Skeletal muscle tissue (tissue), 4 donors: Measurements from ENCODE around the gene SCAMP1. TPM values are rescaled to one million over a fixed set of nuclear protein-coding genes. Genes with fewer than 3 reads are reported as not detected.
"Not testable (repeated sequence)": the region's sequence is repeated elsewhere in the genome, so short reads cannot be mapped to it uniquely, and the experiment has no call there.

Source experiments
- H3K27ac ChIP-seq: one replicate; pipeline ENCODE4 v1.7.0; 2013; ENCODE audit warnings: mild to moderate bottlenecking, low read depth, low read length, inconsistent platforms
- H3K27me3 ChIP-seq, 3 donors: one replicate each; pipeline ENCODE4 v1.7.0; 2013; ENCODE audit warnings: low read length in 3 of 3; ENCODE audit not compliant: control insufficient read depth in 3 of 3, insufficient read depth in 3 of 3
- H3K36me3 ChIP-seq, 3 donors: one replicate each; pipeline ENCODE4 v1.7.0; 2013; ENCODE audit warnings: low read length in 3 of 3; ENCODE audit not compliant: control insufficient read depth in 3 of 3, insufficient read depth in 3 of 3
- H3K4me1 ChIP-seq, 3 donors: one replicate each; pipeline ENCODE4 v1.7.0; 2013; ENCODE audit warnings: low read length in 3 of 3, mild to moderate bottlenecking in 3 of 3; ENCODE audit not compliant: control insufficient read depth in 3 of 3, insufficient read depth in 3 of 3
- H3K4me3 ChIP-seq, 3 donors: one replicate each; pipeline ENCODE4 v1.7.0; 2013; ENCODE audit warnings: low read length in 3 of 3
- H3K9ac ChIP-seq, 3 donors: one replicate each; pipeline ENCODE4 v1.7.0; 2013; ENCODE audit warnings: low read length in 3 of 3, mild to moderate bottlenecking in 3 of 3, moderate library complexity in 2 of 3, low read depth in 1 of 3
- H3K9me3 ChIP-seq, 3 donors: one replicate each; pipeline ENCODE4 v1.7.0; 2013; ENCODE audit warnings: low read length in 3 of 3; ENCODE audit not compliant: control insufficient read depth in 3 of 3
- total RNA-seq: library from RNA; depleted of rRNA; stranded (reverse); fragments of >200 nt; gene quantifications from one replicate; pipeline ENCODE4 v1.2.3, GENCODE V29; 2014
- donor health status: Osteomylitis.

Gene SCAMP1
- total RNA-seq, 1 donor from 2014 or later, result 45.4 TPM

DNA sequence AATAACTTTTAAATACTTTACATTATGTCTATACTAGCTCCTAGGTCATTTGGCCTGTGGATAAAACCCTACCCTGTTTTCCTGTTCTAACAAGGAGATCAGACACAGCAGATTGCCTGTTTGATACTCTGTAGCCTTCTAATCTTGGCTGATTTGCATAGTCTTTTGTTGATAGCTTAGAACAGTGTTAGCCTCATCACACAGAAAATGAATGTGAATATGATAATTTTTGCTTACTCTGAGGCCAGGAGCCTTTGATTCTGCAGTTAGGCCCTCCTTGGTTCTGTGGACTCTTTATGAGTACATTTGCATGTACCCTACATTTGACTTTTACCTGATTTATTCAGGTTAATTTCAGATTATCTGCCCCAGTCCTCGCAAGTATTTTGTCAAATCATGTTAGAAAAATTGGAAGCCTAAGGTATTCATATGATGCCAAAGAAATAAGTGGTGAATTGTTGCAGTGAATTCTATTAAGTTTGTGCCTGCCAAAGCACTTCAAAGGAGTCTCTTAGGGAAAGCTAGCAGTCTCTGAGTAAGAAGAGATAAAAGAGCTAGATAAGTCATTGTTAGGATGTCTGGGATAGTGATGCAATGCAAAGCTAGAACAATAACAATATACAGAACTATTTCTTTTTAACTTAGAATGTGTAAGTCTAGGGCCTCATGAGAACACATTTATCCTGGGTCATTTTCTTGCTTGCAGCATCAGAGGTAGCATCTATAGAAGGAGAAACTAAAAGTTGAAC is 56.4 kb downstream of the SCAMP1 start:
- no peaks in the 10 kb centered on the region for H3K27me3 ChIP-seq
- H3K4me3 ChIP-seq, result no peak overlapping the region
- no peak overlapping the region for H3K27ac ChIP-seq
- H3K4me1 ChIP-seq, result no peaks in the 10 kb centered on the region
- peaks cover 0 to 17% (median 16%) of the 10 kb centered on the region in 3 donors for H3K36me3 ChIP-seq
- no peaks in the 10 kb centered on the region for H3K9me3 ChIP-seq
- H3K9ac ChIP-seq, result no peak overlapping the region

DNA sequence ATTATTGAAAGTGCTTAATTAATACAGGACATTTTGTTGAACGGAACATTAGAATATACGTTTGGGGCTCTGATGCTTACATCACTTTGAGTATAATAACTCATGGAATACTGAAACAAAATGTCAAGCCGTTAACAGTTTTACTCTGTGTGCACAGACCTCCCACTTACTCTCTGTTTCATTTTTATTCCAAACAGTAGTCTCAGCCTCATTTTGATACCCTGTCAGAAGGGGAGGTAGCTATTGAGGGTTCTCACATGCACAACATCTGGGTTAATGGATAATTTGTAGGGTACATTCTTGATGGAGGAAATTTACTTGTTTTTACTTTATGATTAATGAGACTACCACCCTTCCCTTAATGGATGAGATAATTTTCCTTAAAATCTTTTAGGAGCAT is 59.0 kb downstream of the SCAMP1 start:
- no peaks in the 10 kb centered on the region for H3K27me3 ChIP-seq
- no peak overlapping the region for H3K4me3 ChIP-seq
- H3K9ac ChIP-seq, result no peak overlapping the region
- no peak overlapping the region for H3K27ac ChIP-seq
- peaks cover 0 to 20% (median 17%) of the 10 kb centered on the region in 3 donors for H3K36me3 ChIP-seq
- no peaks in the 10 kb centered on the region for H3K4me1 ChIP-seq
- H3K9me3 ChIP-seq, result no peaks in the 10 kb centered on the region

DNA sequence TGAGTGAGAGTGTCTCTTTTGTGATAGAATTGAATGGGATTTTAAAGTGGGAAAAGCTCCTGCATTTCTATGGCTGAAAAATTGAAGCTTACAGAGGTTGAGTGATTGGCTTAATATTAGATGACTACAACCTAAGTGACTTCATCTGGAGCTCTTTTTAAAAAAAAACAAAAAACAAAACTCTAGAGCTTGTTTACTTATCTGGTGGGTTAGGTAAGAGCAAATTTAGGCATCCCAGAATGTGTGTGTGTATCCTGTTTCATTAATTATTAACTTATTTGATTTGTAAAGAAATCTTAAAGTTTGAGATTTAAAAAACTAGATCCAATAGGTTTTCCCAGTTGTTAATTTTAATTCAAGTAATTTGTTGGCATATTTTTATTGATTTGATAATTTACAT is 60.1 kb downstream of the SCAMP1 start:
- H3K27ac ChIP-seq, result no peak overlapping the region
- no peaks in the 10 kb centered on the region for H3K9me3 ChIP-seq
- H3K36me3 ChIP-seq, result peaks cover 0 to 22% (median 17%) of the 10 kb centered on the region in 3 donors
- H3K4me3 ChIP-seq, result no peak overlapping the region
- H3K9ac ChIP-seq, result no peak overlapping the region
- H3K4me1 ChIP-seq, result no peaks in the 10 kb centered on the region
- no peaks in the 10 kb centered on the region for H3K27me3 ChIP-seq

DNA sequence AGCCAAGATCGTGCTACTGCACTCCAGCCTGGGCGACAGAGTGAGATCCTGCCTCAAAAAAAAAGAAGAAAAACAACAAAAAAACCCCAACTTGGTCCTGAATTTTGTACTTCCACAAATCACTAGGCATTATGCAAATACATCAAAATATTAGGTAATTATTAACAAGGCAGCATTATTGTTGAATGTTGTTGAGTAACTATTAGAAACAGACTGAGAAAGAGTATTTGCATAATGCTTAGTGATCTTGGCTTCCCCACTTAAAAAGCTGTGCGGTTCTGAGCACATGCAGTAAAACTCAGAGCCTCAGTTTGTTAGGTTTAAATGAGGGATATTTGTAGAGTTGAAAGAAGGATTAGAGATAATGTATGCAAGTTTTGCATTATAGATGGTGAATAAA is 64.2 kb downstream of the SCAMP1 start:
- Histone ChIP-seq H3K27ac (no peak overlapping the region), H3K4me1 (no peaks in the 10 kb centered on the region), H3K36me3 (peaks cover 0 to 16% (median 5%) of the 10 kb centered on the region in 3 donors), H3K27me3 (no peaks in the 10 kb centered on the region), H3K9ac (no peak overlapping the region), H3K4me3 (no peak overlapping the region), H3K9me3 (no peaks in the 10 kb centered on the region)

DNA sequence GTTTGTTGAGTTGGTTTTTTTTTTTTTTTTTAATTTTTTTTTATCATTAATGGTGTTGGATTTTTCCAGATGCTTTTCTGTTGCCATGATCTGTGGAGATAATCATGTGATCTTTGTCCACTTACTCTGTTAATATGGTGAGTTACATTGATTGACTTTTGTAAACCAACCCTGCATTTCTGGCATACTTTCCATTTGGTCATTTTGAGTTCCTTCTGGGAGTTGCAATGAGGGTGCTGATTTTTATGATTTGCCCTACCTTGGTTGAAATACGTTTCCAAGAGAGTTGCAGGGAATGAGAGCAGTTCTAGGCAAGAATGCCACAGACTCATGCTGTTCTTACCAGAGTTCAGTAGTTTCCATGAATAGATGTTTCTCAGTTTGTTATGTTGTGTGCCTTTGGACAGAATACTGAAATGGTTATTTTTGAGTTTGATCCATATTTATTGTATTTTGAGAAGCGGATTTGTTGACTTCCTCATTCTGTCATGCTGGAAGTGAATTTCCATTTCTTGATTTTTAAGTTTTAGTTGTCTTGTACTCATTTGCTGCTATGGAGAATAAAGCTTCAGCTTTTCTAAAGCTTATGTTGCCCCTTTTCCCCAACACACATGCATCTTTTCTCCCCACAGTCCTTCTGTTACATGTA is 69.0 kb downstream of the SCAMP1 start:
- Histone ChIP-seq H3K36me3 (peaks cover 0 to 8% (median 0%) of the 10 kb centered on the region in 3 donors), H3K4me3 (no peak overlapping the region), H3K27ac (no peak overlapping the region), H3K4me1 (no peaks in the 10 kb centered on the region), H3K9me3 (no peaks in the 10 kb centered on the region), H3K27me3 (no peaks in the 10 kb centered on the region), H3K9ac (no peak overlapping the region)

DNA sequence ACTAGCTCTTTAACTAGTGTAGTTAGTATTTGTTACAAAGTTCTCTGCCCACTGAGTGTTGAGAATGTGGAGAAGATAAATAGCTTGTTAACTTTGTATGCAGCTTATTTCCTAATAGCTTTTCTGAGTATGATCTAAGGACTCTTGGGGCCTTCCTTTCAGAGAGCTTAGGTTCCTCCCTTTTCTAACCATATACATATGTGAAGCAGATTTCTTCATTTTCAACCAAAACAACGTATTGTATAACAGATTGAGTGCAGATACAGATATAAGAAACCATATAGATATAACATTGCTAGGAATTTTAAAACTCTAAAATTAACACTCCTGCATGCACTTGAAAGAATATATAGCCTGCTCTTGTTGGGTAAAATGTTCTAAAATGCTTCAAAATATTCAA is 70.4 kb downstream of the SCAMP1 start:
- Histone ChIP-seq H3K4me1 (no peaks in the 10 kb centered on the region), H3K27ac (no peak overlapping the region), H3K9me3 (no peaks in the 10 kb centered on the region), H3K27me3 (no peaks in the 10 kb centered on the region), H3K4me3 (no peak overlapping the region), H3K9ac (no peak overlapping the region), H3K36me3 (peaks cover 0 to 7% (median 0%) of the 10 kb centered on the region in 3 donors)

DNA sequence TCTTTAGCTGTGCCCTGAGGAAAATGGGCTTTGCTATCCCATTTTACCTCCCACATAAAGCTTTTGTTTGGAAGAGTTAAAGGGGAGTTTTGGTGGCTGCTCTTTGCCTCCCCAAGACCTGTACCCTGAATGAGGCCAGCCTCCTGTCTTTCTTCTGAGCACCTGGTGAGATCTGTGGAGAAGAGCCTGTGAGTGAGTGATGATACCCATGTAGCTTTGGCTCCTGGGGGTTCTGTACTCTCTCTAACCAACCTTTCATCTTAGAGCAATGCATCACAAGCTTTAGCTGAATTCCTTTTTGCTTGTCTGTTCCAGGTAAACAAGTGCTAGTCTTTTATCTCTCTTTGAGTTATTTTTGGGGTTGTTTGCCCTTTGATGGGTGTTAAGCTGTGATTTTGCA is 73.6 kb downstream of the SCAMP1 start:
- H3K27ac ChIP-seq, result no peak overlapping the region
- no peak overlapping the region for H3K4me3 ChIP-seq
- peaks cover 0 to 2% (median 0%) of the 10 kb centered on the region in 3 donors for H3K36me3 ChIP-seq
- H3K27me3 ChIP-seq, result no peaks in the 10 kb centered on the region
- no peaks in the 10 kb centered on the region for H3K4me1 ChIP-seq
- H3K9ac ChIP-seq, result no peak overlapping the region
- H3K9me3 ChIP-seq, result no peaks in the 10 kb centered on the region

DNA sequence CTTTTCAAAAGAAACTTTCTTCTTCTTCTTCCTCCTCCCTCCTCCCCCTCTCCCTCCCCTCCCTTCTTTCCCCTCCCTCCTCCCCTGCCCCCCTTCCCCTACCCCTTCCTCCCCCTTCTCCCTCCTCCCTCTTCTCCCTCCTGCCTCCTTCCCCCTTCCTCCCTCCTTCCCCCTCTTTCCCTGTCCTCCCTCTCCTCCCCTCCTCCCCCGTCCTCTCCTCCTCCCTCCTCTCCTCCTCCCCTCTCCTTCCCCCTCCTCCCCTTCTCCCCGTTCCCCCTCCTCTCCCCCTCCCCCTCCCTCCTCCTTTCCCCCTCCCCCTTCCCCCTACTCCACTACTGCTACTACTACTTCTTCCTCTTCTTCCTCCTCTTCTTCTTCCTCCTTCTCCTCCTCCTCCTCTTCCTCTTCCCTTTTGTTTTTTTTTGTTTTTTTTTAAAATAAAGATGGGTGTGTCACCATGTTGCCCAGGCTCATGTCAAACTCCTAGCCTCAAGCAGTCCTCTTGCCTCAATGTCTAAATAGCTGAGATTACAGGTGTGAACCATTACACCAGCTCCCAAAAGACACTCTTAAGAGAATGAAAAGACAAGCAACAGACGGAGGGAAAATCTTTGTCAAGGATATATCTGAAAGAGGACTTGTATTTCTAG is 87.5 kb downstream of the SCAMP1 start:
- Histone ChIP-seq H3K9ac (no peak overlapping the region), H3K4me1 (no peaks in the 10 kb centered on the region), H3K27ac (no peak overlapping the region), H3K36me3 (peaks cover 0 to 4% (median 3%) of the 10 kb centered on the region in 3 donors), H3K27me3 (no peaks in the 10 kb centered on the region), H3K4me3 (no peak overlapping the region), H3K9me3 (no peaks in the 10 kb centered on the region)

DNA sequence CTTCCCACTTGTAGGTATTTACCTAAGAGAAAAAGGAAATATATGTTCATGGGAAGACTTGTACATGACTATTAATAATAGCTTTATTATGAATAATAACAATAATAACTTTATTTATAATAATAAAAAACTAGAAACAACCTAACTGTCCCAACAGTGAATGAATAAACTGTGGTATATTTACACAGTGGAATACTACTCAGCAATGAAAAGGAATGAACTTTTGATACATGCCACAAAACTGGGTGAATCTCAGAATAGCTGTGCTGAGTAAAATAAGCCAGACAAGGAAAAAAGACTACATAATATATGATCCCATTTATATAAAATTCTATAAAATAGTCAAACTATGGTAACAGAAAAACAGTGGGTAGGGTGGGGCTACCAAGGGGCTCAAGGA is 88.7 kb downstream of the SCAMP1 start:
- Histone ChIP-seq H3K27me3 (no peaks in the 10 kb centered on the region), H3K4me1 (no peaks in the 10 kb centered on the region), H3K4me3 (no peak overlapping the region)

DNA sequence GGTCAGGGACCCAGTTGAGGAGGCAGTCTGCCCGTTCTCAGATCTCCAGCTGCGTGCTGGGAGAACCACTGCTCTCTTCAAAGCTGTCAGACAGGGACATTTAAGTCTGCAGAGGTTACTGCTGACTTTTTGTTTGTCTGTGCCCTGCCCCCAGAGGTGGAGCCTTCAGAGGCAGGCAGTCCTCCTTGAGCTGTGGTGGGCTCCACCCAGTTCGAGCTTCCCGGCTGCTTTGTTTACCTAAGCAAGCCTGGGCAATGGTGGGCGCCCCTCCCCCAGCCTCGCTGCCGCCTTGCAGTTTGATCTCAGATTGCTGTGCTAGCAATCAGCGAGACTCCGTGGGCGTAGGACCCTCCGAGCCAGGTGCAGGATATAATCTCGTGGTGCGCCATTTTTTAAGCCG is 97.1 kb downstream of the SCAMP1 start:
- not testable (repeated sequence) for H3K27me3 ChIP-seq, H3K36me3 ChIP-seq, H3K9me3 ChIP-seq, H3K9ac ChIP-seq, H3K27ac ChIP-seq, H3K4me3 ChIP-seq, H3K4me1 ChIP-seq

More for the DNA sequence above, 88.7 kb downstream of the SCAMP1 start:
- Histone ChIP-seq H3K27ac (no peak overlapping the region), H3K9me3 (no peaks in the 10 kb centered on the region), H3K9ac (no peak overlapping the region), H3K36me3 (peaks cover 0 to 4% (median 3%) of the 10 kb centered on the region in 3 donors)
